ENCODE results near the gene RALGAPB.

RALGAPB gene

GRCh38 chr20:38625896-38626295 lies 153.3 kb downstream of the RALGAPB start:
- H3K27me3 Mint-ChIP-seq (ENCODE audit: low read depth) = peaks cover 11% of the 10 kb centered on the region
- H3K4me1 Mint-ChIP-seq (ENCODE audit: low read depth) = no peaks in the 10 kb centered on the region
- no peaks in the 10 kb centered on the region for H3K9me3 Mint-ChIP-seq
- no peak overlapping the region for H3K27ac Mint-ChIP-seq
- no peak overlapping the region for H3K4me3 Mint-ChIP-seq
- no peaks in the 10 kb centered on the region for H3K36me3 Mint-ChIP-seq (ENCODE audit: low read depth)

GRCh38 chr20:38626921-38627659 lies 154.4 kb downstream of the RALGAPB start:
- H3K9me3 Mint-ChIP-seq = no peaks in the 10 kb centered on the region
- peaks cover 4% of the 10 kb centered on the region for H3K27me3 Mint-ChIP-seq (ENCODE audit: low read depth)
- H3K4me3 Mint-ChIP-seq = no peak overlapping the region
- H3K27ac Mint-ChIP-seq = no peak overlapping the region
- no peaks in the 10 kb centered on the region for H3K4me1 Mint-ChIP-seq (ENCODE audit: low read depth)
- no peaks in the 10 kb centered on the region for H3K36me3 Mint-ChIP-seq (ENCODE audit: low read depth)
